IPS DF 4.7 (cell line): ENCODE results near the gene OSBPL10.
A peak's percentile ranks its signal among the peaks of the same experiment; 100 is the strongest.

Source experiments
- DNase-seq: peaks from one replicate; pipeline ENCODE4 v3.0.0-alpha.2; 2013; ENCODE audit warnings: low spot score; ENCODE audit errors: extremely low read depth

Gene OSBPL10

DNA sequence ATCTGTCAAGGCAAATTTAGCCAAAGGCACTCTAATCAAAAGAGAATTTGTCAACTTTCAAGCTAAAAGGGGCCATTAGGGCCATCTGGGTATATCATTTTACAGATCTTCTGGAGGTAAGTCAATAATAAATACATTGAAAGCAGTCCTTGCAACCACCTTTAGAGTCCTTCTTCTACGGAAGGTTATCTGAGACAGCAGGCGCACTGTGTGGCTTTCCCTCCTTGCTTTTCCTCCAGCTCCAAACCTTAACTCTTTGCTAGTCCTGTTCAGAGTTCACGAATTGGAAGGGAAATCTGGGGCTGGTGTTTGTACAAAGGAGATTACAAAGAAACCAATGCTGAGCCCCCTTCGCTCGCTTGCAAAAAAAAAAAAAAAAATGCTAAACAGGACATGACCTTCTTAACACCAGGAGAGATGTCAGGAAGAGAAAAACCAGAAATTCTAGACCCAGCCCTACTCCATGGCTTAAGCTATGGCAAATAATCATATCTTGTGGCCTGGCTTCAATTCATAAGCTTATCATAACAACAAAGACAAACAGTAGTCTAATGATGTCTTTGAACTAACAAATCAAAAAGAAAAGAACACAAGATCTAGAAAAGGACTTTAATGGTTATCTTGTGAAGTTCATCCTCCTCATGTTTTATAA lies 232.7 kb downstream of the OSBPL10 start:
- no peak for DNase-seq

DNA sequence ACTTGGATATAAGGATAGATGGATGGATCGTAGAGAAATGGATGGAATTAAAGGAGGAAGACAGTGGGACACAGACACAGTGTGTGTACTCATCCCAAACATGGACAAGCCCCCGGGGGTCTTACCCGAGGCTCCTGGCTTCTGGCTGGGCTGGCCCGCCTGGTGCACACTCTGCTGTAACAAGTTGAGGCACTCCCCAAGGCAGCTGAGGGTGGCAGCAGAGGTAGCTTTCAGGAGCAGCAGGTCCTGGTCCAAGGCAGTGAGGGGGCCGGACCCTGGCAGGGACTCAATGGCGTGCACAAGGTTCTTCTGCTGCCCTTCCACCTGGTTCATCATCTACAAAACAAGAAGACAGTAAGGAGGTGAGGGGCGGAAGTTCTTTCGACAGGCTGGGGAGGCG lies 233.3 kb downstream of the OSBPL10 start:
- no peak for DNase-seq

GRCh38 chr3:31744913-31745312 lies 236.1 kb downstream of the OSBPL10 start:
- DNase-seq, result no peak

- no peak for DNase-seq
These were observed 237.6 kb downstream of the OSBPL10 start for GRCh38 chr3:31743331-31744089.

- no peak for DNase-seq
These were observed 240.7 kb downstream of the OSBPL10 start for GRCh38 chr3:31740397-31740796.

- no peak for DNase-seq
These were observed 242.7 kb downstream of the OSBPL10 start for GRCh38 chr3:31738412-31738811.

- DNase-seq, result no peak
These were observed 245.4 kb downstream of the OSBPL10 start for GRCh38 chr3:31735667-31736066.

DNA sequence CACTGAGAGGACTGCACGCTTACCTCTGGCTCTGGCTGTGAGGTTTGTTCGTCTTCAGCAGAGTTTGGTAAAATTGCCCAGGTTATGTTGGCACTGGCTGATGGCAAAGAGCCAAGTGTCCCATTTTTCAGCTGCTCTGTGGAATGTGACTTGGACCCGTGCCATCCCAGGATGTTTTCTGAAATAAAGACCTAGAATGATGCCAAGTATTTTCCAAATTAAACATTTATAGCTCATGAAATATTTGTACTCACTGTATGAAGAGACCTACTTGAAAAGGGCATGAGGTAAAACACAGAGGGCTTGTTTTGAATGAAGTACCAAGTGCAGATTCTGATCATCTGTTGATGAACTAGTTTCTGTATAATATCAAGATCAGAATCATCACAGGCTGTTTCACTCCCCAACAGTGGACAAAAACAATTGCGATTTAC lies 247.8 kb downstream of the OSBPL10 start:
- no peak for DNase-seq

GRCh38 chr3:31732548-31732947 lies 248.5 kb downstream of the OSBPL10 start:
- no peak for DNase-seq

DNA sequence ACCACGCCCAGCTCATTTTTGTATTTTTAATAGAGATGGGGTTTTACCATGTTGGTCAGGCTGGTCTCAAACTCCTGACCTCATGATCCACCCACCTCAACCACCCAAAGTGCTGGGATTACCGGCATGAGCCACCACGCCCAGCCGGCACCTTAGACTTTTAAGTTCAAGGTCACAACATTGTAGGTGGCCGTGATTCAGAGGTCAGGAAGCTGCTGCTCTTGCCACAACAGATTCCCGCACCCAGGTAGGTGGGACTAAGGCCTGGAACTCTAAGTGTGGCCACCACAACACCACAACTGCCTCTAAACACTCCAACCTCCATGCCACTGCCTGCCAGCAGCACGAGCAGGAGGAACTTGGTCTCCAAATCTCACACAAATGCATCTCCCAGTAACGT lies 251.5 kb downstream of the OSBPL10 start:
- no peak for DNase-seq

DNA sequence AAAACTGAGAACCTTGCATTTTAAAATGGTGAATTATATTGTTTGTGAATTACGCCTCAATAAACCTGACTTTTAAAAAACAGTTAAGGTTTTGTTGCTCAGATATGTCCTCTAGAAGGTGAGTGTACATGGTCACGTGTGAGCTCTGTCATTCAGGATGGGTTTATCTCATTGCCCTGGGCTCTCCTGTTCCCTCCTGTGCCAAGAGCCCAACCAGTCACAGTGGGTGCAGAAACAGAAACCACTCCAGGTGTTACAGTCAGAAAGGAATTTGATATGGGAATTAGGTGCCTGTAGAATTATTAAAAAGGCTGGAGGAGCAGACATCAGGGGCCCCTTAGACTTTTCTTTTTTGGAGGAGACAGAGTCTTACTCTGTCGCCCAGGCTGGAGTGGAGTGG lies 252.0 kb downstream of the OSBPL10 start:
- DNase-seq, result no peak

- no peak for DNase-seq
These were observed 252.7 kb downstream of the OSBPL10 start for GRCh38 chr3:31728403-31728802.

GRCh38 chr3:31725976-31726375 lies 255.1 kb downstream of the OSBPL10 start:
- DNase-seq, result no peak

DNA sequence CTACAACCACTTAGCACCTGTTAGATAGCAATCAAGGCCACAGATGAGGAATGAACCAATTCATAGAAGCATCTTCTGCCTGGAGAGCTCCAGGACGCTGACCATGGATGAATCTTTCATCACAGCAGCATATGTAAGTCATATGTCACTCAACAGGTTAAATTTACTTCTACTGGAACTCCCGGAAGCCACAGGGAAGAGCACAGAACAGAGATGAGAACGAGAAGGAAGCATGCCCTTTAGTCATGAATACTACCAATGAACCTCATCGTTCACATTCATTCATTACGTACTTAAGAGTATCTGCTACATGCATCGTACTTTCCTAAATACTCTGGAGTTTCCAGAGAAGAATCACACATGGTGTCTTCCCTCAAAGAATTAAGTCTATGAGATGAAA lies 255.5 kb downstream of the OSBPL10 start:
- DNase-seq, result no peak

DNA sequence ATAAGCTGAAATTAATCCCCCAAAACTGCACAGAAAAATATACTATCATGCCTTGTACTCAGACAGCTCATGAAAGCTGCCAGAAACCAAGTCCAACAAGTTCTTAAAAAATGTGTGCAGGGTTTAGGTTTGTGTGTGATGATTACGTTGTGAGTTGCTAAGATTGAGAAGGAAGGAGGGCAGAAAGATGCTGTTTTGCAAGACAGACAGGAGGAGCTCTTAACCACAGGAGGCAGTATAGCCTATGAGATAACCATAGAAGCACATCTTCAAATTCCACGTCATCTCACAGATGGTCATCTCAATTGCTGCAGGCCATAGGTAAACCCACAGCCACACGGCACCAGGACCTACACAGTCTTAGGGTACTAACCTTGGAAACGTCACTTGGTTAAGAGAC lies 256.4 kb downstream of the OSBPL10 start:
- DNase-seq, result peak; percentile 25

DNA sequence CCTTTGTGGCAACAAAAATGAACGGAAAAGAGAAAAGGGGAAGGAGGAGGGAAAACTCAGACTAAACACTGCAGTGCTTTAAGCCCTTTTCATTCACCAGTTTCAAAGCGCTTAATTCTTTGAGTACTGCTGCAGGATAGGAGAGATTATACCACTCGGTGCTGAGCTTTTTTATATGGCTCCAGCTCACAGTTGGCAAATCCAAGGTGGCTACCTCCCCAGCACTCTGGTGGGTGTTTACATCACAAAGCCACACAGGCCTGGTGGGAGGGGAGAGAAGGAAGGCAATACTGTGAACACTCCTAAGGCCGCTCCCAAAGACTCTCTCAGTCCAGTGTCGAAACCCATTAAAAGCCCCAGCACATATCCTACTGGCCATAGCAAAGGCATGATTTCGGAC lies 256.9 kb downstream of the OSBPL10 start:
- peak; percentile 51 for DNase-seq

DNA sequence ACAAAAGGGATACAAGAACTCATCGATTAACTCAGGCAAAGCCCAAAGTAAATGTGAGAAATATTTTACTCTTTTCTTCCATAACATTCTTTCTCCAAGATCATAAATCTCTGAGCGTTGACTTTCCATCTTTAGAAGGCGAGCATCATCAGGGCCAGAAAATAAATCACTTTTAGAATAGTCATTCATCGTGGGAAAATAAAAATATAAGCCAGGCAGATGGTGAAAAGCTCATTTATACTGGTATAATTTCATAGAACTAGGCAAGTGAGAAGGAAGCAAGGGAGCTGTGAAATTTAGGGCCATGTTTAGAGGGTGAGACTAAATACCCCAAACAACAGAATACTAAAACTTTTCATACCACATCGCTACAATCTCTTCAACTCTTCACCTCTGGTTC lies 257.4 kb downstream of the OSBPL10 start:
- no peak for DNase-seq

DNA sequence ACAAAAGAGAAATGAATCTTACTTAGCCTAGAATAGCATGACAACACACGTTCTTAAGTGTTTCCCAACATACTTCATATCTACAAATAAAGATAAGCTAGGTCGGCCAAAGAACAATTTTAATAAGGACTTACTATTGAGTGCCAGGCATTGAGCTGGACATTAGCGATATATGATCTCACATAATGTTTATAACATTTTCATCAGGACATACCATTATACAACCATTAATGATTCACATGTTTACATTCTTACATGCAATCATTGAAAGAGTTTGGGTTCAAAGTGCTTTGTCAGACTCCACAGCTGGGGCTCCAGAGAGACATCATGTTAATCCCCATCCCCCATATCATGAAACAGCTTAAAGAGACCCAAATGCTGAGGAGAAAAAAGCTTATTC lies 259.4 kb downstream of the OSBPL10 start:
- DNase-seq, result no peak

- no peak for DNase-seq
These were observed 266.4 kb downstream of the OSBPL10 start for GRCh38 chr3:31714495-31715280.

- no peak for DNase-seq
These were observed 267.2 kb downstream of the OSBPL10 start for GRCh38 chr3:31713816-31714215.

GRCh38 chr3:31710123-31710803 lies 270.8 kb downstream of the OSBPL10 start:
- no peak for DNase-seq

DNA sequence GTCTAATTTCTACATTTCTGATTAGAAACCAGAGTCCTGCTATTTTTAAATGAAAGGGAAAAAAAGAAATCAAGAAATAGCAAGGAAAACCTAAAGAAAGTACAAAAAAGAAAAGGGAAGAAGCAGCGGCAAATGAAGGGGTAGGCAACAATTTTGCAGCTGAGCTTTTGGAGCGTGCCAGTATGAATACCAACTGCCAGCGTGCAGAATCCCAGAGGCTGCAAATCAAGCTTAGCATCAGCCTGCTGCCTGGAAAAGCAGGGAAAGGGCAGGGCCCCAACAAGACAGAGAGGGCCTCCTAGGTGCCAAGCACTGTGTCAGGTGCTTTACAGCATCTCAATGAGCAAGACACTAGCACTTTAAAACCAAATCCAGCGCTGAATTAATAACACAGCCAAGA lies 271.5 kb downstream of the OSBPL10 start:
- no peak for DNase-seq
